Measurements from ENCODE around the gene SERPINB5.

GRCh38 chr18:63472380-63472779 lies 4.4 kb upstream of the SERPINB5 start:
- TF ChIP-seq CTCF (IDR thresholded peaks at IDR 0.05) (no peak), EZH2 (IDR thresholded peaks at IDR 0.05; ENCODE audit: borderline replicate concordance, insufficient read depth, low read depth, low read length, poor library complexity, severe bottlenecking) (no peak)

Data from B cell (primary cell).